T-cell (primary cell): Measurements from ENCODE around the gene CROT. TPM values are rescaled to one million over a fixed set of nuclear protein-coding genes. Genes with fewer than 3 reads are reported as not detected.

ENCODE experiments used
- ATAC-seq, 4 experiments: fragments of 200-7000 bp in 3 of 4; fragments of 150-1000 bp in 1 of 4; cut with Tn5 transposase; replicated peaks in 1 of 4; 1 replicate in 3 of 4; 2 replicates in 1 of 4; pipeline ENCODE4 v1.10.0; 2021; ENCODE audit warnings: moderate library complexity in 3 of 4, mild to moderate bottlenecking in 2 of 4, moderate number of reproducible peaks in 1 of 4
- CTCF ChIA-PET, 2 donors: fragments of 300-600 bp; sonication (Branson Sonifier 250); formaldehyde crosslinking; loops; one replicate each; lab custom pipeline; 2022; ENCODE audit warnings: antibody characterized with exemption in 2 of 2; lab: Charles Lee
- POLR2A ChIA-PET, 2 donors: fragments of 300-600 bp; sonication (Branson Sonifier 250); formaldehyde crosslinking; loops; one replicate each; lab custom pipeline; 2022; ENCODE audit warnings: antibody characterized with exemption in 2 of 2; lab: Charles Lee
- DNase-seq, 35 experiments: peaks; one replicate each; pipeline versions ENCODE4 v3.0.0 to v3.0.0-alpha.2; 2013 to 2023
- H3K27ac ChIP-seq: one replicate; pipeline ENCODE4 v1.5.1; 2013; ENCODE audit warnings: low read length
- H3K27me3 ChIP-seq, 2 experiments: replicated peaks in 1 of 2; 1 replicate in 1 of 2; 2 replicates in 1 of 2; pipeline versions ENCODE4 v1.6.1 to v1.7.0; 2013; ENCODE audit warnings: low read length in 1 of 2, mixed read lengths in 1 of 2; ENCODE audit not compliant: control insufficient read depth in 2 of 2, insufficient read depth in 2 of 2; ENCODE audit errors: extremely low read depth in 1 of 2
- H3K36me3 ChIP-seq, 2 donors: 1 replicate in 1 of 2; 2 replicates in 1 of 2; pipeline versions ENCODE4 v1.6.1 to v1.7.0; 2013; ENCODE audit warnings: low read length in 1 of 2; ENCODE audit not compliant: control insufficient read depth in 2 of 2, insufficient read depth in 1 of 2; ENCODE audit errors: extremely low read depth in 1 of 2
- H3K4me1 ChIP-seq, 2 experiments: 1 replicate in 1 of 2; 2 replicates in 1 of 2; pipeline versions ENCODE4 v1.6.1 to v1.7.0; 2013; ENCODE audit warnings: low read length in 2 of 2, mixed read lengths in 1 of 2; ENCODE audit not compliant: insufficient read depth in 2 of 2, control insufficient read depth in 1 of 2; ENCODE audit errors: extremely low read depth in 1 of 2
- H3K4me3 ChIP-seq, 2 donors: 1 replicate in 1 of 2; 2 replicates in 1 of 2; pipeline versions ENCODE4 v1.5.1 to v1.7.0; 2013; ENCODE audit warnings: mild to moderate bottlenecking in 2 of 2, low read length in 1 of 2, moderate library complexity in 1 of 2; ENCODE audit not compliant: control insufficient read depth in 1 of 2; ENCODE audit errors: extremely low read depth in 1 of 2
- H3K9me3 ChIP-seq: 2 replicates; pipeline ENCODE4 v1.7.0; 2013
- H3K27ac Mint-ChIP-seq, 2 donors: one replicate each; pipeline ENCODE4 v1.8.0; 2020 to 2021; ENCODE audit warnings: mild to moderate bottlenecking in 2 of 2, mixed read lengths in 2 of 2
- H3K27me3 Mint-ChIP-seq, 2 donors: one replicate each; pipeline ENCODE4 v1.8.0; 2021 to 2022; ENCODE audit warnings: mixed read lengths in 2 of 2
- H3K36me3 Mint-ChIP-seq: one replicate; pipeline ENCODE4 v1.8.0; 2021; ENCODE audit warnings: mixed read lengths
- H3K4me1 Mint-ChIP-seq, 3 donors: one replicate each; pipeline ENCODE4 v1.8.0; 2020 to 2022; ENCODE audit warnings: mixed read lengths in 3 of 3, mild to moderate bottlenecking in 1 of 3
- H3K4me3 Mint-ChIP-seq, 3 donors: one replicate each; pipeline ENCODE4 v1.8.0; 2020 to 2022; ENCODE audit warnings: mild to moderate bottlenecking in 3 of 3, mixed read lengths in 3 of 3, moderate library complexity in 3 of 3
- H3K9me3 Mint-ChIP-seq, 3 donors: one replicate each; pipeline ENCODE4 v1.8.0; 2020 to 2022; ENCODE audit warnings: mixed read lengths in 3 of 3
- WGBS: methylation state at CpG from one replicate; pipeline ENCODE4 v1.1.5; 2013; ENCODE audit warnings: missing lambda C conversion rate; ENCODE audit not compliant: insufficient coverage; 5-methylcytosine and 5-hydroxymethylcytosine counted together
- total RNA-seq, 35 experiments: library from RNA in 6 of 35; stranded (reverse) in 6 of 35; fragments of 120-200 nt in 1 of 35; gene quantifications; one replicate each; pipeline versions ENCODE4 v1.2.1 to v1.2.4 and lab custom pipeline; 2013 to 2026

The CROT gene
- 10 to 100 TPM in 4 of 5 donors, 1 to 10 TPM in 1; 8.5 to 17.2 (median 11.8) TPM for total RNA-seq
- total RNA-seq (2013), result 21.5 TPM
- total RNA-seq (lab: John Stamatoyannopoulos, UW), result 2.3 to 28.3 (median 13.4) reads per million in 29 experiments

GRCh38 chr7:87345166-87345927, at the start of gene CROT:
Gene CROT, plus strand, starts transcription at chr7:87345664. Its CDS starts 3,405 bp downstream, at chr7:87349069.
- Histone ChIP-seq H3K36me3 (peaks cover 9 to 23% of the 10 kb centered on the region in 2 donors), H3K27me3 (no peaks in the 10 kb centered on the region), H3K27ac (peak within 1 kb of the TSS; percentile 82), H3K9me3 (no peaks in the 10 kb centered on the region), H3K4me1 (peaks cover 9 to 14% of the 10 kb centered on the region in 2 experiments), H3K4me3 (peak within 1 kb of the TSS; percentile 79 to 92)
- DNase-seq (peak; percentile 83 to 95 (median 91)), ATAC-seq (peak; percentile 96 to 98 (median 98))
- no peaks in the 10 kb centered on the region for H3K27me3 Mint-ChIP-seq
- 0% methylated on average over 37 of the region's 53 CpGs for WGBS
- ChIA-PET POLR2A (interaction anchor here (0.6 to 0.7 kb wide), 4 partner anchors 24 to 422 kb away, joined by 3 to 7 read pairs (median 3); no protein-coding TSS in a partner anchor), CTCF (interaction anchor here in 1 of 2 donors (0.6 to 1.2 kb wide), 3 partner anchors 25 to 71 kb away, joined by 3 to 5 read pairs (median 3); no protein-coding TSS in a partner anchor)
- H3K9me3 Mint-ChIP-seq, result no peaks in the 10 kb centered on the region
- H3K36me3 Mint-ChIP-seq, result peaks cover 39% of the 10 kb centered on the region
- H3K27ac Mint-ChIP-seq, result peak within 1 kb of the TSS; percentile 91 to 98
- peak within 1 kb of the TSS; percentile 93 to 98 (median 97) for H3K4me3 Mint-ChIP-seq
- H3K4me1 Mint-ChIP-seq, result peaks cover 44 to 57% (median 52%) of the 10 kb centered on the region in 3 donors

- no peaks in the 10 kb centered on the region for H3K9me3 ChIP-seq
- CTCF ChIA-PET, result no interaction called here
- Mint-ChIP-seq H3K4me3 (no peak overlapping the region), H3K4me1 (no peaks in the 10 kb centered on the region), H3K27ac (no peak overlapping the region), H3K27me3 (peaks cover 2 to 9% of the 10 kb centered on the region in 2 donors), H3K36me3 (peaks cover 4% of the 10 kb centered on the region), H3K9me3 (peaks cover 8 to 25% (median 14%) of the 10 kb centered on the region in 3 donors)
- ATAC-seq (no peak), DNase-seq (no peak)
- H3K4me1 ChIP-seq, result no peaks in the 10 kb centered on the region
- H3K4me3 ChIP-seq, result no peak overlapping the region
- POLR2A ChIA-PET, result no interaction called here
- no peaks in the 10 kb centered on the region for H3K36me3 ChIP-seq
- no peak overlapping the region for H3K27ac ChIP-seq
- H3K27me3 ChIP-seq, result peaks cover 0 to 7% of the 10 kb centered on the region in 2 experiments
Measured at GRCh38 chr7:87300756-87301155, 44.7 kb upstream of the CROT start.

- no CpG with 5 or more reads among the region's 4 CpGs for WGBS
- ChIA-PET CTCF (interaction anchor here (0.7 to 4.5 kb wide), 6 partner anchors 15 to 1492 kb away, joined by 3 to 108 read pairs (median 3); no protein-coding TSS in a partner anchor), POLR2A (no interaction called here)
- no peaks in the 10 kb centered on the region for H3K9me3 ChIP-seq
- H3K9me3 Mint-ChIP-seq, result no peaks in the 10 kb centered on the region
- no peak overlapping the region for H3K4me3 ChIP-seq
- no peaks in the 10 kb centered on the region for H3K4me1 ChIP-seq
- H3K27ac ChIP-seq, result no peak overlapping the region
- no peak overlapping the region for H3K4me3 Mint-ChIP-seq
- no peaks in the 10 kb centered on the region for H3K36me3 Mint-ChIP-seq
- no peaks in the 10 kb centered on the region for H3K36me3 ChIP-seq
- peaks cover 2 to 3% of the 10 kb centered on the region in 2 donors for H3K27me3 Mint-ChIP-seq
- no peak overlapping the region for H3K27ac Mint-ChIP-seq
- ATAC-seq, result no peak
- no peak for DNase-seq
- no peaks in the 10 kb centered on the region for H3K4me1 Mint-ChIP-seq
- H3K27me3 ChIP-seq, result no peaks in the 10 kb centered on the region
Measured at GRCh38 chr7:87310790-87311419, 34.6 kb upstream of the CROT start.

GRCh38 chr7:87312215-87312865, 33.1 kb upstream of the CROT start:
- ATAC-seq, result peak; percentile 76 to 91 (median 80)
- H3K4me1 Mint-ChIP-seq, result peaks cover 0 to 7% (median 6%) of the 10 kb centered on the region in 3 donors
- no CpG with 5 or more reads among the region's 2 CpGs for WGBS

GRCh38 chr7:87316097-87316700, 29.3 kb upstream of the CROT start:
- POLR2A ChIA-PET, result interaction anchor here in 1 of 2 donors (0.8 kb wide), 1 partner anchor 69 kb away, joined by 4 read pairs; no protein-coding TSS in a partner anchor
- WGBS, result 62% methylated on average over 2 of the region's 3 CpGs
- H3K27me3 ChIP-seq, result no peaks in the 10 kb centered on the region
- no peak for DNase-seq
- Mint-ChIP-seq H3K4me3 (no peak overlapping the region), H3K27me3 (no peaks in the 10 kb centered on the region), H3K9me3 (no peaks in the 10 kb centered on the region), H3K27ac (no peak overlapping the region), H3K4me1 (peaks cover 9 to 35% (median 16%) of the 10 kb centered on the region in 3 donors), H3K36me3 (no peaks in the 10 kb centered on the region)
- no peak for ATAC-seq
- CTCF ChIA-PET, result interaction anchor here (0.6 to 7.4 kb wide), 4 partner anchors 11 to 100 kb away, joined by 3 to 73 read pairs (median 10); no protein-coding TSS in a partner anchor
- H3K4me3 ChIP-seq, result no peak overlapping the region
- H3K27ac ChIP-seq, result no peak overlapping the region
- H3K4me1 ChIP-seq, result peaks cover 0 to 15% of the 10 kb centered on the region in 2 experiments
- H3K36me3 ChIP-seq, result no peaks in the 10 kb centered on the region
- H3K9me3 ChIP-seq, result no peaks in the 10 kb centered on the region

More at GRCh38 chr7:87312215-87312865, 33.1 kb upstream of the CROT start:
- Mint-ChIP-seq H3K27ac (no peak overlapping the region), H3K36me3 (no peaks in the 10 kb centered on the region), H3K4me3 (no peak overlapping the region), H3K27me3 (no peaks in the 10 kb centered on the region), H3K9me3 (no peaks in the 10 kb centered on the region)
- DNase-seq, result peak; percentile 6 to 82 (median 46)
- Histone ChIP-seq H3K4me3 (no peak overlapping the region), H3K4me1 (peaks cover 0 to 3% of the 10 kb centered on the region in 2 experiments), H3K27ac (no peak overlapping the region), H3K27me3 (no peaks in the 10 kb centered on the region), H3K36me3 (no peaks in the 10 kb centered on the region), H3K9me3 (no peaks in the 10 kb centered on the region)
- POLR2A ChIA-PET, result no interaction called here
- CTCF ChIA-PET, result interaction anchor here (0.6 to 4.5 kb wide), 9 partner anchors 9 to 574 kb away, joined by 3 to 108 read pairs (median 4); no protein-coding TSS in a partner anchor
